Transverse colon (tissue), 4 donors: ENCODE results near the gene ANKRD12.

Source experiments
- CTCF ChIP-seq, 5 experiments: fragments of 200-600 bp in 3 of 5; fragments of 450-650 bp in 2 of 5; sonication (generic) in 3 of 5; IDR thresholded peaks; 1 replicate in 2 of 5; 2 replicates in 3 of 5; pipeline ENCODE4 v1.5.1; 2016 to 2017; ENCODE audit warnings: antibody characterized with exemption in 5 of 5, inconsistent platforms in 3 of 5, mild to moderate bottlenecking in 2 of 5, moderate library complexity in 1 of 5
- POLR2AphosphoS5 ChIP-seq, 3 donors: sonication (generic); formaldehyde crosslinking; IDR thresholded peaks; one replicate each; pipeline ENCODE4 v1.6.1; 2016; ENCODE audit warnings: antibody characterized with exemption in 3 of 3

GRCh38 chr18:9226463-9226862, 89.9 kb downstream of the ANKRD12 start:
- TF ChIP-seq CTCF (IDR thresholded peaks at IDR 0.05), result no peak
- no peak for TF ChIP-seq POLR2AphosphoS5 (IDR thresholded peaks at IDR 0.05)
